ENCODE data around the gene MPP1. TPM values are rescaled to one million over a fixed set of nuclear protein-coding genes. Genes with fewer than 3 reads are reported as not detected.
"Not testable (repeated sequence)": the region's sequence is repeated elsewhere in the genome, so short reads cannot be mapped to it uniquely, and the experiment has no call there.

Gene MPP1
- total RNA-seq, 4 donors from 2014 or later: 9.9 to 15.0 (median 13.3) TPM

DNA sequence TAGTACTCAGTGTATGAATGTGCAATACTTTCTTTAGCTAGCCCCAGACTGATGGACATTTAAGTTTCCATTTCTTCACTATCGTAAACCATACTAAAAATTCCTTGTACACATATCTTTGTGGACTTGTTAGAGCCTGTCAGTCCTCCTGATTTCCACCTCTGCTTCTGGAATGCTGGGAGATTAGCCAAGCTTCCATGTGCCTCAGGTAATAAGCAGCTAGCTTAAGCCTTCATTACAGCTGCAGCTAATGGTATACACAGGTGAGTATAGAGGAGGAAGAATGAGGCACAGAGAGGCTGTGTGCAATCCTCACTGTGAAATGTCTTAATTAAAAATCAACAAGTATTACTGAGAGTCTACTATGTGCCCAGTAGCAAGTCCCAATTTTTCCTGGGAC, 19.4 kb upstream of the MPP1 start:
- Histone ChIP-seq H3K9me3 (no peaks in the 10 kb centered on the region), H3K27me3 (no peaks in the 10 kb centered on the region), H3K27ac (no peak overlapping the region), H3K4me1 (no peaks in the 10 kb centered on the region), H3K36me3 (no peaks in the 10 kb centered on the region), H3K4me3 (no peak overlapping the region)
- DNase-seq (ENCODE audit: low spot score in 2 of 2): no peak
- WGBS: 47% methylated on average over 1 of the region's 1 CpG
- no peak for TF ChIP-seq POLR2AphosphoS5 (IDR thresholded peaks at IDR 0.05)
- no peak for TF ChIP-seq POLR2A (IDR thresholded peaks at IDR 0.05)
- TF ChIP-seq, protein P1, sequence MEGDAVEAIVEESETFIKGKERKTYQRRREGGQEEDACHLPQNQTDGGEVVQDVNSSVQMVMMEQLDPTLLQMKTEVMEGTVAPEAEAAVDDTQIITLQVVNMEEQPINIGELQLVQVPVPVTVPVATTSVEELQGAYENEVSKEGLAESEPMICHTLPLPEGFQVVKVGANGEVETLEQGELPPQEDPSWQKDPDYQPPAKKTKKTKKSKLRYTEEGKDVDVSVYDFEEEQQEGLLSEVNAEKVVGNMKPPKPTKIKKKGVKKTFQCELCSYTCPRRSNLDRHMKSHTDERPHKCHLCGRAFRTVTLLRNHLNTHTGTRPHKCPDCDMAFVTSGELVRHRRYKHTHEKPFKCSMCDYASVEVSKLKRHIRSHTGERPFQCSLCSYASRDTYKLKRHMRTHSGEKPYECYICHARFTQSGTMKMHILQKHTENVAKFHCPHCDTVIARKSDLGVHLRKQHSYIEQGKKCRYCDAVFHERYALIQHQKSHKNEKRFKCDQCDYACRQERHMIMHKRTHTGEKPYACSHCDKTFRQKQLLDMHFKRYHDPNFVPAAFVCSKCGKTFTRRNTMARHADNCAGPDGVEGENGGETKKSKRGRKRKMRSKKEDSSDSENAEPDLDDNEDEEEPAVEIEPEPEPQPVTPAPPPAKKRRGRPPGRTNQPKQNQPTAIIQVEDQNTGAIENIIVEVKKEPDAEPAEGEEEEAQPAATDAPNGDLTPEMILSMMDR (IDR thresholded peaks at IDR 0.05): no peak
- TF ChIP-seq EP300 (IDR thresholded peaks at IDR 0.05): no peak

DNA sequence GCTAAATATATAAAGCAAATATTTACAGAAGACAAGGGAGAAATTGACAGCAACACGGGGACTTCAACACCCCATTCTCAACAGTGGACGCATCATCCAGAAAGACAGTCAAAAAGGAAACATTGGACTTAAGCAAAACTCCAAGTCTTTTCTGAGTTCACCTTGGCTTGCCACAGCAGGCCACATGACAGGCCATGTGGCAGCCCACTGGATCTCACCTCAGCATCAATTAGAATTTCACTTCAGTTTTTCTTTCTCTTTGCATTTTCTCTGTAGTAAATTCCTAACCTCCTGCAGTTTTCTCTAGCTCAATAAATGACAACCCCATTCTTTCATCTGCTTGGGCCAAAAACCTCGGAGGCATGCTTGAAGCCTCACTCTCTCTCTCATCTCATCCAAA, 16.7 kb upstream of the MPP1 start:
- no peaks in the 10 kb centered on the region for H3K9me3 ChIP-seq
- H3K36me3 ChIP-seq: no peaks in the 10 kb centered on the region
- DNase-seq (ENCODE audit: low spot score in 2 of 2): no peak
- TF ChIP-seq, protein P1 (IDR thresholded peaks at IDR 0.05): no peak
- TF ChIP-seq POLR2A (IDR thresholded peaks at IDR 0.05) (no peak), POLR2AphosphoS5 (IDR thresholded peaks at IDR 0.05) (no peak), EP300 (IDR thresholded peaks at IDR 0.05) (no peak)
- H3K27ac ChIP-seq: no peak overlapping the region
- WGBS: 73% methylated on average over 3 of the region's 3 CpGs
- H3K27me3 ChIP-seq: no peaks in the 10 kb centered on the region
- H3K4me1 ChIP-seq: no peaks in the 10 kb centered on the region
- H3K4me3 ChIP-seq: no peak overlapping the region

DNA sequence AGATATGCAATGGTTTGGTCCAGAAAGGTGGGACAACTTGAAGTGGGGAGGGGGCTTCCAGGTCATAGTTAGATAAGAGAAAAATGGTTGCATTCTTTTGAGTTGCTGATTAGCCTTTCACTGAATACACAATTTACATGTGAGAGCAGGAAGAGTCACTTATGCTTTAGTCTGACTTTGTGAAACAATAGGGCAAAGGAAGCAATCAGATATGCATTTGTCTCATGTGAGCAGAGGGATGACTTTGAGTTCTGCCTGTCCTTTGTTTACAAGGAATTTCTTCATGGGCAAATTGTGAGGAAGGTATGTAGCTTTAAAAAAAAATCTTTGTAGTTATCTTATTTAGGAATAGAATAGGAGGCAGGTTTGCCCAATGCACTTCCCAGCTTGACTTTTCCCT, 16.2 kb upstream of the MPP1 start:
- Histone ChIP-seq H3K4me1 (no peaks in the 10 kb centered on the region), H3K27ac (no peak overlapping the region), H3K4me3 (no peak overlapping the region), H3K9me3 (no peaks in the 10 kb centered on the region), H3K27me3 (no peaks in the 10 kb centered on the region), H3K36me3 (no peaks in the 10 kb centered on the region)
- DNase-seq (ENCODE audit: low spot score in 2 of 2): no peak
- no peak for TF ChIP-seq POLR2A (IDR thresholded peaks at IDR 0.05)
- no peak for TF ChIP-seq POLR2AphosphoS5 (IDR thresholded peaks at IDR 0.05)
- TF ChIP-seq, protein P1 (IDR thresholded peaks at IDR 0.05): no peak
- no peak for TF ChIP-seq EP300 (IDR thresholded peaks at IDR 0.05)

DNA sequence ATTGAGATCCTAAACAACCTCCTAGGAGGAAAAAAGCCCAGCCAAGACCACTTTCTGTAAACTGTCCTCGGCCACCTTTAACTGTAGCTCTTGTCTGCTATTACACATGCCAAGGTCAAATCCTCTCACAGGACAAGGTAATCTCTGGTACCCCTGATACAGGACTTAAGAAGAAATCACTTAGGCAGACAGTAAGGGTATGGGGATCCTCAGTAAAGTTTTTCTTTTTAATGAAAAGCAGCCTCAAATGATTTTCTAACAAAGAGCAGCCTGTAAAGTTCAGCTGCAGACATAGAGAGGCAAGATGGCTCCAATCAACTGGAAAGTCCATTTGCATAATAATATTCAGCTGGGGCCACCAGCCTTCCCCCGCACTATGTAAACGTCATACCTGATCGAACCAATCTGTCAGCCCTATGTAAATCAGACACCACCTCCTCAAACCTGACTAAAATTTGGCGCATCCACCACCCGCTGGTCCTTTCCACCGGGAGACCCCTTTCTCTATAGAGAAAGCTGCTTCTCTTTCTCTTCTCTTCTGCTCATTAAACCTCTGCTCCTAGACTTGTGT, 14.6 kb upstream of the MPP1 start:
- Histone ChIP-seq H3K9me3 (no peaks in the 10 kb centered on the region), H3K27me3 (no peaks in the 10 kb centered on the region), H3K4me3 (no peak overlapping the region), H3K27ac (no peak overlapping the region), H3K36me3 (no peaks in the 10 kb centered on the region), H3K4me1 (no peaks in the 10 kb centered on the region)
- DNase-seq (ENCODE audit: low spot score in 2 of 2): no peak
- WGBS: 86% methylated on average over 7 of the region's 7 CpGs
- no peak for TF ChIP-seq EP300 (IDR thresholded peaks at IDR 0.05)
- TF ChIP-seq, protein P1 (IDR thresholded peaks at IDR 0.05): no peak
- TF ChIP-seq POLR2A (IDR thresholded peaks at IDR 0.05): no peak
- TF ChIP-seq POLR2AphosphoS5 (IDR thresholded peaks at IDR 0.05): no peak

DNA sequence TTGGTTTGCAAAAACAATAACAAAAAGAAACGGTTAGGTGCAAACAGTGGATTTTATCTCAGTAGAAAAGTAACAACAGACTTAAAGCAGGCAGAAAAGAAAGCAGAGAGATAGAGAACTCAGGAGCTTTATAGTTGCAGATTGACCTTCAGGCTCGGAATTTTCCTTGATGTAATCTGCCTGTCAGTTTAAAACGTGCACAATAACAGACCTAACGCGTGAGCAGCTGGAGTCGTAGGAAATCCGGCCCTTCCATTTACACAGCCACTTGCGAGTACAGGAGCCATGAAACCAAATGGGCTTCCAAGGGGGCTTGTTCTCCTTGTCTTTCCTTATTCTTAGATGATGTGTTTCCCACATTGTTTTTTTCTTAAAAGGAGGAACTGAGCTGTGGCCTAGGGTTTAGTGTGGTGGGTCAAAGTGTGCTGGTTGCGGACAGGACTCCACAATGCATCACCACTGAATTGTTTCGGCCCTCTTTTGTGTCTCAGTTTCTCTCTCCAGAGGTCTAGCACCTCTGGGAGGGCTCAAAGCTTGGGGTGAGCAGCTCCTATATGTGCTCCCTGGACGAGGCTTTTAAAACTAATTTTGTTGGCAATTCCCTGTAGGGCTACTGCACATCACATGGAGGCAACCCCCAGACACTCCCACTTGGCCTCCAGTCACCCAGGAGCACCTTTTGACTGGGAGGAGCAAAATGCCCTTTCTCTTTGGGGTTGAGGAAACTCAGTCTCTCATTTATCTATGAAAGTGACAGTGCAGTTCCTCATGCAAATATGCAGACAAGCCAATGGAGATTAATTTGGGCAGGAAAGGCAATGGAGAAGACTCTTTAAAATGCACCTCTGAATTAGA, 13.9 kb upstream of the MPP1 start:
- Histone ChIP-seq H3K9me3 (no peaks in the 10 kb centered on the region), H3K27ac (no peak overlapping the region), H3K4me1 (no peaks in the 10 kb centered on the region), H3K27me3 (no peaks in the 10 kb centered on the region), H3K36me3 (no peaks in the 10 kb centered on the region), H3K4me3 (no peak overlapping the region)
- no peak for DNase-seq (ENCODE audit: low spot score in 2 of 2)
- WGBS: 75% methylated on average over 11 of the region's 11 CpGs
- TF ChIP-seq, protein P1 (IDR thresholded peaks at IDR 0.05): no peak
- TF ChIP-seq EP300 (IDR thresholded peaks at IDR 0.05) (no peak), POLR2AphosphoS5 (IDR thresholded peaks at IDR 0.05) (no peak), POLR2A (IDR thresholded peaks at IDR 0.05) (no peak)

DNA sequence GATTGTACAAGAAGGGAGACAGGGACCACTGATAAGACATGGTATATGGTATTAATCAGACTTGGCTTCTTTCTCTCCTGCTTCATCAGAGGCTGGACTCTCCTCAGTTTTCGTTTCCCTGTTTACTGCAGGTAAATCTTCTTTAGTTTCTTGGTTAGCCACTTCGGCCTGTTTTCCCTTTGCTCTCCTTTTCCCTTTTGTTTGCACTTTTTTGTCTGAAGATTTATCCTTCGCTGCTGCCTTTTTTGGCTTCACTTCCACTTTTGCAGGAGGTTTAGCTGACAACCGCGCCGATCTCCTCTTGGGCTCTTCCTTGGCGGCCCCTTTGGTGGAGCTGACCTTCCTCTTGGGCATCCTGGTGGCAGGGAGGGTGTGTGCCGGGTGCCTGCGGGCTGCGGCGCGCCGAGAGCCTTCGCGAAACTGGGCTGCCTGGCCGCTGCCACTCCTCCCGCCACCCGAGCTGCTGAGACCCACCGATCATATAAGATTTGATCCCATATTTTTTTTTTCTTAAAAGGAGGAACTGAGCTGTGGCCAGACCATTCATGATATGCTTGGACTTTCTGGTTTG, 11.8 kb upstream of the MPP1 start:
- not testable (repeated sequence) for H3K27ac ChIP-seq; DNase-seq (ENCODE audit: low spot score in 2 of 2); H3K27me3 ChIP-seq; H3K4me3 ChIP-seq; H3K36me3 ChIP-seq; H3K4me1 ChIP-seq; H3K9me3 ChIP-seq
- WGBS: 93% methylated on average over 19 of the region's 19 CpGs

DNA sequence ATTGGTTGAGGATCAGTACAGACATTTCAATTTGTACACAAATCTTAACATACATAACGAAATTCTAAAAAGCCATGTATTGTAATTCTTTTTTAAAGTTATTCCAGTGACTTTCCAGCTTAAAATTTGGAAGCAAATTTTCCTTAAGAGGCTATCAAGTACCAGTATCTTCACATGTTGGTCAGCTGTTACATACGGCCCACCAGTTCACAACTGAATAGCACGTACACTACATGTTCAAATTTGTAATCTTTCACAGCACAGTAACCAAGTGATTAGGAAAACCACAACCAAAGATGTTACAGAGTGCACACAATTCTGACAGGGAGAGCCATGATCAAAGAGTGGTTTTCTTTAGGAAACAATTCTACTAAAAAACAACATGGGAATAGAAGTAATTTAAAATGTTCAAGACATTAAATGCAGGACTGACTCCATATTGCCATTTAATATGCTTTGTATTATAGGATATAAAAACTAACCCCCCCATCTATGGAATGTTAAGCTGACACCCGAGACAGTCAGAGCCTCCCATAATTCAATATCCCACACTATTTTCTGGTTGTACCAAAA, 11.1 kb upstream of the MPP1 start:
- not testable (repeated sequence) for H3K9me3 ChIP-seq
- WGBS: 77% methylated on average over 4 of the region's 4 CpGs

More for the DNA sequence above, 11.1 kb upstream of the MPP1 start:
- H3K4me3 ChIP-seq; DNase-seq (ENCODE audit: low spot score in 2 of 2); H3K4me1 ChIP-seq; H3K27ac ChIP-seq; H3K36me3 ChIP-seq; H3K27me3 ChIP-seq: not testable (repeated sequence)

Measured in suprapubic skin (tissue), 4 donors.